Natural killer cell (primary cell): Measurements from ENCODE around the gene CHST15. TPM values are rescaled to one million over a fixed set of nuclear protein-coding genes. Genes with fewer than 3 reads are reported as not detected.

Source experiments
- ATAC-seq, 3 donors: fragments of 150-1000 bp in 2 of 3; fragments of 200-7000 bp in 1 of 3; cut with Tn5 transposase; 1 replicate in 1 of 3; 2 replicates in 2 of 3; pipeline ENCODE4 v1.10.0; 2021; ENCODE audit warnings: mild to moderate bottlenecking in 2 of 3, moderate library complexity in 2 of 3
- DNase-seq, 2 donors: peaks; one replicate each; pipeline versions ENCODE4 v3.0.0 to v3.0.0-alpha.2; 2013 to 2021; ENCODE audit warnings: mixed read lengths in 1 of 2
- H3K27ac ChIP-seq: one replicate; pipeline ENCODE4 v1.5.1; 2013; ENCODE audit warnings: mild to moderate bottlenecking, low read length
- H3K27me3 ChIP-seq: one replicate; pipeline ENCODE4 v1.6.1; 2013; ENCODE audit warnings: low read length; ENCODE audit not compliant: control insufficient read depth, insufficient read depth
- H3K36me3 ChIP-seq: one replicate; pipeline ENCODE4 v1.6.1; 2013; ENCODE audit warnings: low read length; ENCODE audit not compliant: control insufficient read depth, insufficient read depth
- H3K4me1 ChIP-seq: one replicate; pipeline ENCODE4 v1.6.1; 2013; ENCODE audit warnings: low read length; ENCODE audit not compliant: control insufficient read depth, insufficient read depth
- H3K4me3 ChIP-seq: one replicate; pipeline ENCODE4 v1.5.1; 2013; ENCODE audit warnings: low read length
- H3K9me3 ChIP-seq: one replicate; pipeline ENCODE4 v1.6.1; 2013; ENCODE audit warnings: low read length; ENCODE audit not compliant: control insufficient read depth, insufficient read depth
- H3K27ac Mint-ChIP-seq, 2 donors: one replicate each; pipeline ENCODE4 v1.8.0; 2022; ENCODE audit warnings: mild to moderate bottlenecking in 2 of 2, mixed read lengths in 2 of 2, moderate library complexity in 1 of 2
- H3K27me3 Mint-ChIP-seq, 2 donors: one replicate each; pipeline ENCODE4 v1.8.0; 2022; ENCODE audit warnings: low read depth in 2 of 2, mixed read lengths in 2 of 2
- H3K36me3 Mint-ChIP-seq: one replicate; pipeline ENCODE4 v1.8.0; 2022; ENCODE audit warnings: mixed read lengths
- H3K4me1 Mint-ChIP-seq, 2 donors: one replicate each; pipeline ENCODE4 v1.8.0; 2022; ENCODE audit warnings: mixed read lengths in 2 of 2
- H3K4me3 Mint-ChIP-seq: one replicate; pipeline ENCODE4 v1.8.0; 2022; ENCODE audit warnings: mild to moderate bottlenecking, moderate library complexity, mixed read lengths
- H3K9me3 Mint-ChIP-seq, 2 donors: one replicate each; pipeline ENCODE4 v1.8.0; 2022; ENCODE audit warnings: mixed read lengths in 2 of 2
- WGBS: methylation state at CpG from one replicate; pipeline ENCODE4 v1.1.7; 2013; ENCODE audit warnings: missing lambda C conversion rate; ENCODE audit not compliant: insufficient coverage; 5-methylcytosine and 5-hydroxymethylcytosine counted together
- intact Hi-C: fragments of 100-400 bp; cut with micrococcal nuclease; formaldehyde crosslinking; loops from one replicate; pipeline ENCODE4 v1.14.2; 2022
- total RNA-seq, 4 donors: library from RNA; stranded (reverse); fragments of 120-200 nt in 1 of 4; gene quantifications; one replicate each; pipeline versions ENCODE4 v1.2.3 to v1.2.4, GENCODE V29; 2013 to 2022
- TF ChIP-seq, protein P1 (sequence below): fragments of 200-600 bp; IDR thresholded peaks from one replicate; pipeline ENCODE4 v1.8.0; 2022; ENCODE audit warnings: antibody characterized with exemption

CHST15 gene
- total RNA-seq, 3 donors from 2014 or later (not counting 1 experiment from before 2014, with no cell fraction given) = 1.9 to 11.9 (median 8.7) TPM

DNA sequence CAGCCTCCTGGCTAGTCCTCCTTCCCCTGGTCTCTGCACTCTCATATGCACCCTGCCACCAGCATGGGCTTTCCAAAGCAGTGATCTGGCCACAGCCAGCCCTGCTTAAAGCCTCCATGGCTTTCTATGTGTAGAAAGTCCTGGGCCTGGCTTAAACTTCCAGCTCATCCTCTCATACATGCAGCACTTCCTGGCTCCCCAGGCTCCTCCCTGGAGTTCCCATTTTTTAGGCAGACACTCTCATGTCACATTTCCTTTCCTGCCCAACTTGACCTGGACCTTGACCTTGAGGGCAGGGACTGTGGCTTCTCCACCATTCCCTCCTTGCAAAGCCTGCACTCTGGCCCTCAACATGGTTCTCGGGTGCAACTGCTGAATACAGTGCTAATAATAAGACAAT, 79.5 kb downstream of the CHST15 start:
- no peak for DNase-seq
- no peaks in the 10 kb centered on the region for H3K9me3 ChIP-seq
- H3K36me3 ChIP-seq = no peaks in the 10 kb centered on the region
- H3K4me1 Mint-ChIP-seq = no peaks in the 10 kb centered on the region
- no peak overlapping the region for H3K4me3 ChIP-seq
- no peak overlapping the region for H3K27ac Mint-ChIP-seq
- no peaks in the 10 kb centered on the region for H3K4me1 ChIP-seq
- no peak for ATAC-seq
- no peaks in the 10 kb centered on the region for H3K27me3 ChIP-seq
- peaks cover 2 to 6% of the 10 kb centered on the region in 2 donors for H3K27me3 Mint-ChIP-seq
- WGBS = no CpG with 5 or more reads among the region's 1 CpG
- H3K36me3 Mint-ChIP-seq = no peaks in the 10 kb centered on the region
- no peak overlapping the region for H3K27ac ChIP-seq
- TF ChIP-seq, protein P1, sequence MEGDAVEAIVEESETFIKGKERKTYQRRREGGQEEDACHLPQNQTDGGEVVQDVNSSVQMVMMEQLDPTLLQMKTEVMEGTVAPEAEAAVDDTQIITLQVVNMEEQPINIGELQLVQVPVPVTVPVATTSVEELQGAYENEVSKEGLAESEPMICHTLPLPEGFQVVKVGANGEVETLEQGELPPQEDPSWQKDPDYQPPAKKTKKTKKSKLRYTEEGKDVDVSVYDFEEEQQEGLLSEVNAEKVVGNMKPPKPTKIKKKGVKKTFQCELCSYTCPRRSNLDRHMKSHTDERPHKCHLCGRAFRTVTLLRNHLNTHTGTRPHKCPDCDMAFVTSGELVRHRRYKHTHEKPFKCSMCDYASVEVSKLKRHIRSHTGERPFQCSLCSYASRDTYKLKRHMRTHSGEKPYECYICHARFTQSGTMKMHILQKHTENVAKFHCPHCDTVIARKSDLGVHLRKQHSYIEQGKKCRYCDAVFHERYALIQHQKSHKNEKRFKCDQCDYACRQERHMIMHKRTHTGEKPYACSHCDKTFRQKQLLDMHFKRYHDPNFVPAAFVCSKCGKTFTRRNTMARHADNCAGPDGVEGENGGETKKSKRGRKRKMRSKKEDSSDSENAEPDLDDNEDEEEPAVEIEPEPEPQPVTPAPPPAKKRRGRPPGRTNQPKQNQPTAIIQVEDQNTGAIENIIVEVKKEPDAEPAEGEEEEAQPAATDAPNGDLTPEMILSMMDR = no peak
- no peak overlapping the region for H3K4me3 Mint-ChIP-seq
- intact Hi-C loops = no loop called here
- H3K9me3 Mint-ChIP-seq = no peaks in the 10 kb centered on the region

DNA sequence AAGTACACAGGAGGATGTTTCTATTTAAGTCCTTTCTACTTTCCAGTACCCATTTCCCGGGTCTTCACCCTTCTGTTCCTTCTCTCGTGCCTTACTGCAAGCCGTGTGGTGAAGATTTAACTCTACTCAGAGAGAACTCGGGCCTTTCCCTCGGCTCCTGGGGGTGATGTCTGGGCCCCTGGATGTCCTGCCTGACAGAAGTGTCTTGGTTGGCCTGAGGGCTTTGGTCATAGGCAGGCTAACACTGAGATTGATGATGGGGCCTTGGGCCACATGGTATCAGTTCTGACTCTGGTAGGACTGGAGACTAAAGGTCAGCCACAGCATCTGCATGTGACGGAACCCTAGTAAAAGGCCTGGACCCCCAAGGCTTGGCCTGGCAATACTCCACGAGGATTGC, 80.4 kb downstream of the CHST15 start:
- Histone ChIP-seq H3K4me3 (no peak overlapping the region), H3K36me3 (no peaks in the 10 kb centered on the region), H3K27me3 (no peaks in the 10 kb centered on the region), H3K9me3 (no peaks in the 10 kb centered on the region), H3K27ac (no peak overlapping the region), H3K4me1 (no peaks in the 10 kb centered on the region)
- DNase-seq = no peak
- WGBS = 86% methylated on average over 7 of the region's 7 CpGs
- intact Hi-C loops = no loop called here
- ATAC-seq = no peak
- Mint-ChIP-seq H3K27ac (no peak overlapping the region), H3K27me3 (peaks cover under 1 to 6% of the 10 kb centered on the region in 2 donors), H3K4me3 (no peak overlapping the region), H3K4me1 (no peaks in the 10 kb centered on the region), H3K9me3 (no peaks in the 10 kb centered on the region), H3K36me3 (no peaks in the 10 kb centered on the region)
- TF ChIP-seq, protein P1 = no peak

DNA sequence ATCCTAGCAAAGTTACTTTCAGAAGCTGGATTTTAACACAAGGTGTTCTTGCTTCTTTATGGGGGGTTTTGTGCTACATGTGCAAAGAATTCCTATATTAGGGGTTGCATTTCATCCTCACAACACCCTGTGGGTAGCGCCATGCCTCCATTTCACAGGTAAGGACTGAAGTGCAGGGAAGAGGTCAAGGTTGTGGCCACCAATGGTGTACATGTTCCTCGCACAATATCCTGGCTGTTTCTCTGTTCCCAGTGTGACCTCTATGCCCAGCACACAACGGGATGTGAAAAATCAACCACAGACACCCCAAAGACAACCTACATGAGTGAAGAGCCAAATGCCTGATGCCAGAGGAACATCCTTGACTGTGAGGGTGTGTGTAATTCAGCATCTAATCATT, 80.8 kb downstream of the CHST15 start:
- H3K36me3 ChIP-seq = no peaks in the 10 kb centered on the region
- WGBS = 47% methylated on average over 3 of the region's 3 CpGs
- Mint-ChIP-seq H3K27me3 (peaks cover 0 to 6% of the 10 kb centered on the region in 2 donors), H3K27ac (no peak overlapping the region), H3K36me3 (no peaks in the 10 kb centered on the region), H3K4me3 (no peak overlapping the region), H3K4me1 (no peaks in the 10 kb centered on the region), H3K9me3 (no peaks in the 10 kb centered on the region)
- ATAC-seq (no peak), DNase-seq (no peak)
- H3K4me1 ChIP-seq = no peaks in the 10 kb centered on the region
- H3K4me3 ChIP-seq = no peak overlapping the region
- H3K27ac ChIP-seq = no peak overlapping the region
- TF ChIP-seq, protein P1 = no peak
- H3K9me3 ChIP-seq = no peaks in the 10 kb centered on the region
- H3K27me3 ChIP-seq = no peaks in the 10 kb centered on the region
- intact Hi-C loops = no loop called here

DNA sequence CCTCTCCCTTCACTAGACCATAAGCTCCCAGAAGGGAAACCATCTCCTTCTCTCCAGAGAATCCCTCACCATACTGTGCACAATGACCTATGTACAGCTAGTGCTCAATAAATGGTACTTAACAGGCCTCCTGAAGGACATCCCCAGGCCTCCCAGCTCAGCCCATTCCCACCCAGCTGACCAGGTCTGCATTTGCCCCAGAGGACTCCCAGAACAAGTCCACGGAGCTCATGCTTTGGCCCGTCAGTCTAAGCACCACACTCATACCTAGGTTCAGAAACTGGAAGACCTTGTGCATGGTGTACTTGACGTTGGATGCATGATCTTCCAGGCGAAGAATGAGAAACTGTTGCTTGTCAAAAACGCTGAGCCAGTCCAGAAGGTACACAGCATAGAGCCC, 81.3 kb downstream of the CHST15 start:
- Histone ChIP-seq H3K9me3 (no peaks in the 10 kb centered on the region), H3K27ac (no peak overlapping the region), H3K4me3 (no peak overlapping the region), H3K27me3 (no peaks in the 10 kb centered on the region), H3K4me1 (no peaks in the 10 kb centered on the region), H3K36me3 (no peaks in the 10 kb centered on the region)
- DNase-seq (no peak), ATAC-seq (no peak)
- Mint-ChIP-seq H3K27ac (no peak overlapping the region), H3K9me3 (no peaks in the 10 kb centered on the region), H3K4me3 (no peak overlapping the region), H3K36me3 (no peaks in the 10 kb centered on the region), H3K4me1 (no peaks in the 10 kb centered on the region), H3K27me3 (peaks cover 0 to 6% of the 10 kb centered on the region in 2 donors)
- intact Hi-C loops = no loop called here
- TF ChIP-seq, protein P1 = no peak
- WGBS = 94% methylated on average over 5 of the region's 5 CpGs
